HEK293 (cell line): Measurements from ENCODE around the gene TLL2.

Experiments used
- BCL11B ChIP-seq: fragments of 450-650 bp; formaldehyde crosslinking; IDR thresholded peaks from 2 replicates; pipeline ENCODE4 v1.5.1; 2016; ENCODE audit warnings: low read depth, missing biosample characterization, missing genetic modification characterization
- FEZF1 ChIP-seq: fragments of 450-650 bp; formaldehyde crosslinking; IDR thresholded peaks from 2 replicates; pipeline ENCODE4 v1.5.1; 2016; ENCODE audit warnings: missing biosample characterization, missing genetic modification characterization
- GLI2 ChIP-seq: fragments of 450-650 bp; formaldehyde crosslinking; IDR thresholded peaks from 2 replicates; pipeline ENCODE4; 2017; ENCODE audit warnings: missing biosample characterization, missing genetic modification characterization, low read depth, borderline replicate concordance
- GLIS2 ChIP-seq: fragments of 450-650 bp; formaldehyde crosslinking; IDR thresholded peaks from 2 replicates; pipeline ENCODE4 v1.5.1; 2016; ENCODE audit warnings: missing biosample characterization, missing genetic modification characterization
- HOXD13 ChIP-seq: sonication (generic); formaldehyde crosslinking; IDR thresholded peaks from 2 replicates; pipeline ENCODE4 v1.8.0; 2022; ENCODE audit warnings: missing genetic modification reagents, borderline replicate concordance
- INSM2 ChIP-seq: fragments of 450-650 bp; formaldehyde crosslinking; IDR thresholded peaks from 2 replicates; pipeline ENCODE4 v1.5.1; 2016; ENCODE audit warnings: missing biosample characterization, missing genetic modification characterization
- KLF9 ChIP-seq: fragments of 450-650 bp; formaldehyde crosslinking; IDR thresholded peaks from 2 replicates; pipeline ENCODE4 v1.5.1; 2016; ENCODE audit warnings: missing biosample characterization, missing genetic modification characterization, low read depth
- OVOL3 ChIP-seq: fragments of 450-650 bp; formaldehyde crosslinking; IDR thresholded peaks from 2 replicates; pipeline ENCODE4 v1.5.1; 2016; ENCODE audit warnings: missing biosample characterization, missing genetic modification characterization
- SCRT1 ChIP-seq: fragments of 450-650 bp; formaldehyde crosslinking; IDR thresholded peaks from 2 replicates; pipeline ENCODE4 v1.5.1; 2016; ENCODE audit warnings: missing biosample characterization, missing genetic modification characterization, borderline replicate concordance
- SETDB1 ChIP-seq: IDR thresholded peaks from one replicate; pipeline ENCODE4 v1.6.1; 2017; ENCODE audit warnings: mild to moderate bottlenecking, low read length, moderate library complexity, mixed read lengths; ENCODE audit not compliant: insufficient read length
- YY2 ChIP-seq: fragments of 450-650 bp; formaldehyde crosslinking; IDR thresholded peaks from 2 replicates; pipeline ENCODE4 v1.5.1; 2016; ENCODE audit warnings: missing biosample characterization, missing genetic modification characterization
- ZBTB1 ChIP-seq: fragments of 450-650 bp; formaldehyde crosslinking; IDR thresholded peaks from 2 replicates; pipeline ENCODE4 v1.5.1; 2016; ENCODE audit warnings: missing biosample characterization, missing genetic modification characterization
- ZBTB48 ChIP-seq: fragments of 450-650 bp; formaldehyde crosslinking; IDR thresholded peaks from 2 replicates; pipeline ENCODE4 v1.5.1; 2016; ENCODE audit warnings: missing biosample characterization, missing genetic modification characterization
- ZBTB49 ChIP-seq: fragments of 450-650 bp; formaldehyde crosslinking; IDR thresholded peaks from 2 replicates; pipeline ENCODE4 v1.5.1; 2016; ENCODE audit warnings: missing biosample characterization, missing genetic modification characterization, low read depth
- ZBTB6 ChIP-seq: fragments of 450-650 bp; formaldehyde crosslinking; IDR thresholded peaks from 2 replicates; pipeline ENCODE4 v1.5.1; 2017; ENCODE audit warnings: missing biosample characterization, missing genetic modification characterization
- ZEB2 ChIP-seq: fragments of 450-650 bp; formaldehyde crosslinking; IDR thresholded peaks from 2 replicates; pipeline ENCODE4 v1.5.1; 2016; ENCODE audit warnings: missing biosample characterization, missing genetic modification characterization
- ZNF114 ChIP-seq: fragments of 450-650 bp; formaldehyde crosslinking; IDR thresholded peaks from 2 replicates; pipeline ENCODE4 v1.5.0; 2017; ENCODE audit warnings: missing biosample characterization, missing genetic modification characterization
- ZNF157 ChIP-seq: fragments of 450-650 bp; formaldehyde crosslinking; IDR thresholded peaks from 2 replicates; pipeline ENCODE4 v1.5.1; 2016; ENCODE audit warnings: missing biosample characterization, missing genetic modification characterization
- ZNF169 ChIP-seq: fragments of 450-650 bp; formaldehyde crosslinking; IDR thresholded peaks from 2 replicates; pipeline ENCODE4 v1.5.1; 2016; ENCODE audit warnings: missing biosample characterization, missing genetic modification characterization
- ZNF19 ChIP-seq: fragments of 450-650 bp; formaldehyde crosslinking; IDR thresholded peaks from 2 replicates; pipeline ENCODE4; 2016; ENCODE audit warnings: missing biosample characterization, missing genetic modification characterization, low read depth
- ZNF214 ChIP-seq: fragments of 450-650 bp; formaldehyde crosslinking; IDR thresholded peaks from 2 replicates; pipeline ENCODE4 v1.5.1; 2017; ENCODE audit warnings: missing biosample characterization, mild to moderate bottlenecking, missing genetic modification characterization, borderline replicate concordance
- ZNF404 ChIP-seq: fragments of 450-650 bp; formaldehyde crosslinking; IDR thresholded peaks from 2 replicates; pipeline ENCODE4 v1.5.1; 2017; ENCODE audit warnings: missing biosample characterization, missing genetic modification characterization
- ZNF510 ChIP-seq: fragments of 450-650 bp; formaldehyde crosslinking; IDR thresholded peaks from 2 replicates; pipeline ENCODE4 v1.5.1; 2018; ENCODE audit warnings: mild to moderate bottlenecking, missing genetic modification characterization, missing biosample characterization; ENCODE audit not compliant: insufficient replicate concordance
- ZNF513 ChIP-seq: fragments of 450-650 bp; IDR thresholded peaks from 2 replicates; pipeline ENCODE4 v1.5.1; 2018; ENCODE audit warnings: missing biosample characterization, missing genetic modification characterization
- ZNF514 ChIP-seq: fragments of 450-650 bp; formaldehyde crosslinking; IDR thresholded peaks from 2 replicates; pipeline ENCODE4 v1.5.1; 2016; ENCODE audit warnings: missing biosample characterization, missing genetic modification characterization
- ZNF558 ChIP-seq: fragments of 450-650 bp; formaldehyde crosslinking; IDR thresholded peaks from 2 replicates; pipeline ENCODE4 v1.5.1; 2016; ENCODE audit warnings: missing biosample characterization, missing genetic modification characterization
- ZNF561 ChIP-seq: fragments of 450-650 bp; IDR thresholded peaks from 2 replicates; pipeline ENCODE4 v1.5.1; 2018; ENCODE audit warnings: missing biosample characterization, missing genetic modification characterization, borderline replicate concordance
- ZNF585B ChIP-seq: fragments of 450-650 bp; formaldehyde crosslinking; IDR thresholded peaks from 2 replicates; pipeline ENCODE4 v1.5.1; 2016; ENCODE audit warnings: missing biosample characterization, missing genetic modification characterization
- ZNF610 ChIP-seq: fragments of 450-650 bp; formaldehyde crosslinking; IDR thresholded peaks from 2 replicates; pipeline ENCODE4 v1.5.1; 2016; ENCODE audit warnings: missing biosample characterization, missing genetic modification characterization, borderline replicate concordance
- ZNF623 ChIP-seq: fragments of 450-650 bp; formaldehyde crosslinking; IDR thresholded peaks from 2 replicates; pipeline ENCODE4 v1.5.1; 2016; ENCODE audit warnings: missing biosample characterization, missing genetic modification characterization
- ZNF670 ChIP-seq: fragments of 450-650 bp; formaldehyde crosslinking; IDR thresholded peaks from 2 replicates; pipeline ENCODE4 v1.5.1; 2016; ENCODE audit warnings: missing biosample characterization, missing genetic modification characterization, low read depth
- ZNF692 ChIP-seq: fragments of 450-650 bp; formaldehyde crosslinking; IDR thresholded peaks from 2 replicates; pipeline ENCODE4 v1.5.1; 2016; ENCODE audit warnings: missing biosample characterization, missing genetic modification characterization
- ZSCAN30 ChIP-seq: fragments of 450-650 bp; IDR thresholded peaks from 2 replicates; pipeline ENCODE4 v1.5.1; 2018; ENCODE audit warnings: missing biosample characterization, mild to moderate bottlenecking, missing genetic modification characterization, moderate library complexity

The TLL2 gene

GRCh38 chr10:96513698-96514561 lies at the start of gene TLL2 (continued):
- no peak for TF ChIP-seq INSM2 (tag by site-specific recombination)
- no peak for TF ChIP-seq SCRT1 (tag by site-specific recombination)
- no peak for TF ChIP-seq ZNF510 (tag by site-specific recombination)
- TF ChIP-seq ZNF214 = no peak
- no peak for TF ChIP-seq YY2 (tag by site-specific recombination)
- no peak for TF ChIP-seq ZNF157 (tag by site-specific recombination)
- peak; percentile 99 for TF ChIP-seq ZBTB6 (tag by site-specific recombination)
- 0 out of 2 replicates have a peak, but pooled peaks have one; percentile 38 for TF ChIP-seq ZNF610 (tag by site-specific recombination)
- no peak for TF ChIP-seq FEZF1
- peak; percentile 73 for TF ChIP-seq ZEB2
- no peak for TF ChIP-seq ZNF623 (tag by site-specific recombination)
- no peak for TF ChIP-seq ZNF169 (tag by site-specific recombination)
- peak; percentile 90 for TF ChIP-seq ZSCAN30 (tag by site-specific recombination)
- TF ChIP-seq ZNF670 = no peak
- no peak for TF ChIP-seq ZBTB48 (tag by site-specific recombination)
- TF ChIP-seq ZBTB1 = no peak
- no peak for TF ChIP-seq ZNF558 (tag by site-specific recombination)
- TF ChIP-seq ZNF513 (tag by site-specific recombination) = no peak
- no peak for TF ChIP-seq GLI2
- no peak for TF ChIP-seq SETDB1
- peak; percentile 45 for TF ChIP-seq ZNF561
- TF ChIP-seq ZNF114 (tag by site-specific recombination) = no peak
- no peak for TF ChIP-seq ZBTB49 (tag by site-specific recombination)
- no peak for TF ChIP-seq ZNF19 (tag by site-specific recombination)
- TF ChIP-seq GLIS2 (tag by site-specific recombination) = peak; percentile 72
- TF ChIP-seq ZNF585B = no peak
- no peak for TF ChIP-seq OVOL3
- TF ChIP-seq ZNF692 (tag by site-specific recombination) = 0 out of 2 replicates have a peak, but pooled peaks have one; percentile 62
- TF ChIP-seq ZNF514 (tag by site-specific recombination) = no peak
- TF ChIP-seq ZNF404 = no peak
- TF ChIP-seq KLF9 (tag by site-specific recombination) = peak; percentile 45; the same call in 1 of the 2 replicates
- TF ChIP-seq HOXD13 = no peak
- TF ChIP-seq BCL11B (tag by site-specific recombination) = no peak
